CD4-positive, alpha-beta T cell (primary cell): Measurements from ENCODE around the gene CXADR. TPM values are rescaled to one million over a fixed set of nuclear protein-coding genes. Genes with fewer than 3 reads are reported as not detected.
"Not testable (repeated sequence)": the region's sequence is repeated elsewhere in the genome, so short reads cannot be mapped to it uniquely, and the experiment has no call there.

Experiments
- ATAC-seq: fragments of 200-7000 bp; cut with Tn5 transposase; one replicate; pipeline ENCODE4 v1.10.0; 2022; ENCODE audit warnings: mild to moderate bottlenecking; ENCODE audit not compliant: poor library complexity
- CTCF ChIA-PET: fragments of 350-600 bp; sonication (Branson Sonifier 250); formaldehyde crosslinking; loops from one replicate; lab custom pipeline; 2021; ENCODE audit warnings: antibody characterized with exemption, inconsistent platforms; lab: Charles Lee
- POLR2A ChIA-PET: fragments of 350-600 bp; sonication (Branson Sonifier 250); formaldehyde crosslinking; loops from one replicate; lab custom pipeline; 2021; ENCODE audit warnings: antibody characterized with exemption, inconsistent platforms; lab: Charles Lee
- DNase-seq, 14 experiments: peaks; one replicate each; pipeline ENCODE4 v3.0.0-alpha.2; 2013 to 2020; ENCODE audit warnings: mixed read lengths in 2 of 14
- H3K27ac ChIP-seq, 2 donors: one replicate each; pipeline versions ENCODE4 v1.5.1 to v1.7.0; 2013; ENCODE audit warnings: low read length in 2 of 2, low read depth in 1 of 2, mild to moderate bottlenecking in 1 of 2
- H3K27me3 ChIP-seq, 2 experiments: 1 replicate in 1 of 2; 2 replicates in 1 of 2; pipeline versions ENCODE4 v1.6.1 to v1.7.0; 2013; ENCODE audit warnings: low read length in 2 of 2, control low read depth in 1 of 2, mild to moderate bottlenecking in 1 of 2, moderate library complexity in 1 of 2; ENCODE audit not compliant: insufficient read depth in 2 of 2, control insufficient read depth in 1 of 2
- H3K36me3 ChIP-seq: one replicate; pipeline ENCODE4 v1.6.1; 2013; ENCODE audit warnings: low read length, control low read depth; ENCODE audit not compliant: insufficient read depth
- H3K4me1 ChIP-seq: one replicate; pipeline ENCODE4 v1.6.1; 2013; ENCODE audit warnings: low read length, control low read depth; ENCODE audit not compliant: insufficient read depth
- H3K4me3 ChIP-seq: one replicate; pipeline ENCODE4 v1.5.1; 2013; ENCODE audit warnings: mild to moderate bottlenecking, low read length, moderate library complexity
- H3K9me3 ChIP-seq, 2 experiments: 1 replicate in 1 of 2; 2 replicates in 1 of 2; pipeline versions ENCODE4 v1.6.1 to v1.7.0; 2013; ENCODE audit warnings: low read length in 2 of 2, mild to moderate bottlenecking in 2 of 2, control low read depth in 1 of 2, moderate library complexity in 1 of 2; ENCODE audit not compliant: control insufficient read depth in 1 of 2, insufficient read depth in 1 of 2
- H3K27ac Mint-ChIP-seq: one replicate; pipeline ENCODE4 v1.8.0; 2020; ENCODE audit warnings: mixed read lengths
- H3K27me3 Mint-ChIP-seq: one replicate; pipeline ENCODE4 v1.8.0; 2021; ENCODE audit warnings: mixed read lengths
- H3K36me3 Mint-ChIP-seq: one replicate; pipeline ENCODE4 v1.8.0; 2021; ENCODE audit warnings: low read depth, mixed read lengths
- H3K4me1 Mint-ChIP-seq: one replicate; pipeline ENCODE4 v1.8.0; 2021; ENCODE audit warnings: low read depth, mixed read lengths
- H3K4me3 Mint-ChIP-seq: one replicate; pipeline ENCODE4 v1.8.0; 2020; ENCODE audit warnings: mild to moderate bottlenecking, mixed read lengths
- H3K9me3 Mint-ChIP-seq: one replicate; pipeline ENCODE4 v1.8.0; 2020; ENCODE audit warnings: mixed read lengths
- intact Hi-C, 2 experiments: fragments of 100-400 bp; cut with DNase I in 1 of 2; cut with micrococcal nuclease in 1 of 2; formaldehyde crosslinking; loops; one replicate each; pipeline versions ENCODE4 v1.15.1 to v1.9.0; 2023 to 2025; cut with DNase I, micrococcal nuclease
- total RNA-seq, 174 experiments: library from RNA in 2 of 174; stranded (reverse) in 2 of 174; gene quantifications; one replicate each; pipeline ENCODE4 v1.2.3 and lab custom pipeline; 2021 to 2026
- TF ChIP-seq, protein P1 (sequence below): fragments of 200-600 bp; IDR thresholded peaks from one replicate; pipeline ENCODE4 v1.8.0; 2022; ENCODE audit warnings: antibody characterized with exemption, mild to moderate bottlenecking

Gene CXADR
- total RNA-seq, 2 experiments from 2014 or later = 0.52 to 0.53 TPM

DNA sequence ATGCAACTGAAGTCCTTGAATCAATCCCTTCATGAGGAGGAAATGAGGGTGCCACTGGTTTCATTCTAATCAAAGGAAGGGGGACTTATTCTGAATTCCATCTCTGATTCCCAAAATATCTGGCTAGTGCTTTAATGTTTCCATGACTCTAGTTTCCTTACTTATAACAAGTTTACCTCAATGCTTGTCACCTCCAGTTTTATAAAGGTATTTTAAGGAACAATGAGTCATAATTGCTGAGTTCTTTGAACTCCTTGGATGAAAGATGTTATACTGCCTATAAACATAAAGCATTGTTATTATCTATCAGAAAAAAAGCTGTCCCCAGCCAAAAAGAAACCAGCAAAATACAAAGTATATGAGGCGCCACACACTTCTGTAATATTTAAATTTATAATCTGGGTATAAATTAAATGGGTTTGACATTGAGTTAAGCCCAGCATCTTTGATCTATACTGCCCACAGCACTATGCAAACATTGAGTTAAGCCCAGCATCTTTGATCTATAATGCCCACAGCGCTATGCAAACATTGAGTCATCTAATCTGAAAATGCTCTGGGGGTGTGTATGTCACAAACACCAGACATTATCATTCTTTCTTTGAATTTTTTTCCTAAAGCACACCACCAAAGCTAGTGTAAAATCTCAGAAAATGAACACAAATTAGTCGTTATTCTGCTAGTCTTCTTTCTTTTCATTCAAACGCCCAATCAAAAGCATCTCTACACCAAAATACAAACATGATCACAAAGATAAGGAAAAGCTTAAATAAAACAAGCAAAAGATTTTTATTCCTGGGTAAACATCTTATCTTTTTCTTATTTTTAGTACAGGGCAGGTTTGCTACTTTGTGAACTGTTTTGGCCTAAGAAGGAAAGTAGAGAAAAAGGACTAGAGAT lies 11.5 kb upstream of the CXADR start:
- H3K9me3 ChIP-seq = peaks cover 0 to 5% of the 10 kb centered on the region in 2 experiments
- no peak overlapping the region for H3K27ac ChIP-seq
- H3K36me3 ChIP-seq = no peaks in the 10 kb centered on the region
- H3K4me3 Mint-ChIP-seq = no peak overlapping the region
- H3K27me3 ChIP-seq = no peaks in the 10 kb centered on the region
- no peaks in the 10 kb centered on the region for H3K36me3 Mint-ChIP-seq
- no peak for DNase-seq
- POLR2A ChIA-PET = no interaction called here
- H3K27ac Mint-ChIP-seq = no peak overlapping the region
- H3K4me3 ChIP-seq = no peak overlapping the region
- H3K4me1 ChIP-seq = no peaks in the 10 kb centered on the region
- peaks cover 17% of the 10 kb centered on the region for H3K27me3 Mint-ChIP-seq
- intact Hi-C loops = no loop called here
- TF ChIP-seq, protein P1, sequence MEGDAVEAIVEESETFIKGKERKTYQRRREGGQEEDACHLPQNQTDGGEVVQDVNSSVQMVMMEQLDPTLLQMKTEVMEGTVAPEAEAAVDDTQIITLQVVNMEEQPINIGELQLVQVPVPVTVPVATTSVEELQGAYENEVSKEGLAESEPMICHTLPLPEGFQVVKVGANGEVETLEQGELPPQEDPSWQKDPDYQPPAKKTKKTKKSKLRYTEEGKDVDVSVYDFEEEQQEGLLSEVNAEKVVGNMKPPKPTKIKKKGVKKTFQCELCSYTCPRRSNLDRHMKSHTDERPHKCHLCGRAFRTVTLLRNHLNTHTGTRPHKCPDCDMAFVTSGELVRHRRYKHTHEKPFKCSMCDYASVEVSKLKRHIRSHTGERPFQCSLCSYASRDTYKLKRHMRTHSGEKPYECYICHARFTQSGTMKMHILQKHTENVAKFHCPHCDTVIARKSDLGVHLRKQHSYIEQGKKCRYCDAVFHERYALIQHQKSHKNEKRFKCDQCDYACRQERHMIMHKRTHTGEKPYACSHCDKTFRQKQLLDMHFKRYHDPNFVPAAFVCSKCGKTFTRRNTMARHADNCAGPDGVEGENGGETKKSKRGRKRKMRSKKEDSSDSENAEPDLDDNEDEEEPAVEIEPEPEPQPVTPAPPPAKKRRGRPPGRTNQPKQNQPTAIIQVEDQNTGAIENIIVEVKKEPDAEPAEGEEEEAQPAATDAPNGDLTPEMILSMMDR = no peak
- peaks cover 2% of the 10 kb centered on the region for H3K9me3 Mint-ChIP-seq
- no peaks in the 10 kb centered on the region for H3K4me1 Mint-ChIP-seq
- no peak for ATAC-seq
- CTCF ChIA-PET = interaction anchor here (1.1 kb wide), 1 partner anchor 11 kb away, joined by 3 read pairs; no protein-coding TSS in a partner anchor

DNA sequence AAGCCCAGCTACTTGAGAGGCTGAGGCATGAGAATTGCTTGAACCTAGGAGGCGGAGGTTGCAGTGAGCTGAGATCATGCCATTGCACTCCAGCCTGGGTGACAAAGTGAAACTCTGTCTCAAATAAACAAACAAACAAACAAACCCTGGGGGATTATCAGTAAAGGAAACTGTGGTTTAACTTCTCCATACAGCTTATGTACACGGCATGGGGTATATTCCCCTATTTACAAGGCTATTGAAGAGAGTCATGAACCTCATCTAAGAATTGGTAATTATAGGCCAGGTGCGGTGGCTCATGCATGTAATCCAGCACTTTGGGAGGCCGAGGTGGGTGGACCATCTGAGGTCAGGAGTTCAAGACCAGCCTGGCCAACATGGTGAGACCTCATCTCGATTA lies 9.9 kb upstream of the CXADR start:
- H3K4me3 ChIP-seq, CTCF ChIA-PET, intact Hi-C loops, H3K27ac ChIP-seq, H3K27me3 ChIP-seq, H3K27ac Mint-ChIP-seq, H3K4me1 ChIP-seq, POLR2A ChIA-PET, H3K36me3 ChIP-seq, DNase-seq, H3K36me3 Mint-ChIP-seq, ATAC-seq, H3K9me3 Mint-ChIP-seq, H3K4me1 Mint-ChIP-seq, H3K4me3 Mint-ChIP-seq: not testable (repeated sequence)
- peaks cover 0 to 12% of the 10 kb centered on the region in 2 experiments for H3K9me3 ChIP-seq
- H3K27me3 Mint-ChIP-seq = peaks cover 12% of the 10 kb centered on the region

DNA sequence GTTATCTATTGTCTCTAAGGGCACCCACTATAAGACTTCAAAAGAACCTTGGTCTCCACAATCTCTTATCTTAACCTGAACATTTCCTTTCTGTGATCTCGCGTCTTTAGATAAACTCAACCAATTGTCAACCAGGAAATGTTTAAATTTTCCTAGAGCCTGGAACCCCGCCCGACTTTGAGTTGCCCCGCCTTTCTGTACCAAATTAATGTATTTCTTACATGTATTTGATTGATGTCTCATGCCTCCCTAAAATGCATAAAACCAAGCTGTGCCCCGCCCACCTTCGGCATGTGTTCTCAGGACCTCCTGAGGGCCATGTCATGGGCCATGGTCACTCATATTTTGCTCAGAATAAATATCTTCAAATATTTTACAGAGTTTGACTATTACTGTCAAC lies 5.9 kb upstream of the CXADR start:
- intact Hi-C loops = no loop called here
- H3K9me3 Mint-ChIP-seq = peaks cover 2% of the 10 kb centered on the region
- no peak for ATAC-seq
- H3K27me3 Mint-ChIP-seq = no peaks in the 10 kb centered on the region
- peaks cover 4% of the 10 kb centered on the region for H3K4me1 Mint-ChIP-seq
- POLR2A ChIA-PET = no interaction called here
- TF ChIP-seq, protein P1 = no peak
- no peaks in the 10 kb centered on the region for H3K27me3 ChIP-seq
- no peak overlapping the region for H3K4me3 Mint-ChIP-seq
- H3K4me1 ChIP-seq = peaks cover 2% of the 10 kb centered on the region
- H3K9me3 ChIP-seq = peaks cover 0 to 12% of the 10 kb centered on the region in 2 experiments
- H3K36me3 ChIP-seq = no peaks in the 10 kb centered on the region
- CTCF ChIA-PET = no interaction called here
- H3K27ac Mint-ChIP-seq = no peak overlapping the region
- H3K27ac ChIP-seq = no peak overlapping the region
- no peak for DNase-seq
- H3K36me3 Mint-ChIP-seq = no peaks in the 10 kb centered on the region
- no peak overlapping the region for H3K4me3 ChIP-seq
